G401 (cell line): Measurements from ENCODE around the gene APLP2. TPM values are rescaled to one million over a fixed set of nuclear protein-coding genes. Genes with fewer than 3 reads are reported as not detected.
"Not testable (repeated sequence)": the region's sequence is repeated elsewhere in the genome, so short reads cannot be mapped to it uniquely, and the experiment has no call there.

Experiments
- DNase-seq: peaks from one replicate; pipeline ENCODE4 v3.0.0-alpha.2; 2015; ENCODE audit warnings: low spot score
- in situ Hi-C: cut with HindIII; loops from 2 replicates; pipeline ENCODE4 v1.10.0; 2016; ENCODE audit warnings: low sequenced_read_pairs, mixed read lengths
- total RNA-seq: library from RNA; depleted of rRNA; stranded (reverse); fragments of >200 nt; shearing (Covaris generic); gene quantifications from 2 replicates; pipeline ENCODE4 v1.2.3, GENCODE V29; 2014; rRNA removed

Gene APLP2
- total RNA-seq = 217 and 237 TPM in 2 replicates

DNA sequence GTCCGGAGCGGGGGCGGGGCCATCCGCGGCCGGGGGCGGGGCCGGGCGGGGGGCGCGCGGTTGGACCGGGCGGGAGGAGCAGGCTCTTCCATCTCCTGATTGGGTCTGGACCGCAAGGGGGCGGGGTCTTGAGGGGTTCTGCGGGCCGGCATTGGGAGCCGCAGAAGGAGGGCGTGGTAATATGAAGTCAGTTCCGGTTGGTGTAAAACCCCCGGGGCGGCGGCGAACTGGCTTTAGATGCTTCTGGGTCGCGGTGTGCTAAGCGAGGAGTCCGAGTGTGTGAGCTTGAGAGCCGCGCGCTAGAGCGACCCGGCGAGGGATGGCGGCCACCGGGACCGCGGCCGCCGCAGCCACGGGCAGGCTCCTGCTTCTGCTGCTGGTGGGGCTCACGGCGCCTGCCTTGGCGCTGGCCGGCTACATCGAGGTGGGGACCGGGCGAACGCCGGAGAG lies at the start of gene APLP2:
Gene APLP2 (plus strand): TSS at position 236 of the 450 bp plus-strand sequence. CDS start 84 bp downstream, at position 320.
- DNase-seq = peak; percentile 100
- in situ Hi-C loops = no loop called here

DNA sequence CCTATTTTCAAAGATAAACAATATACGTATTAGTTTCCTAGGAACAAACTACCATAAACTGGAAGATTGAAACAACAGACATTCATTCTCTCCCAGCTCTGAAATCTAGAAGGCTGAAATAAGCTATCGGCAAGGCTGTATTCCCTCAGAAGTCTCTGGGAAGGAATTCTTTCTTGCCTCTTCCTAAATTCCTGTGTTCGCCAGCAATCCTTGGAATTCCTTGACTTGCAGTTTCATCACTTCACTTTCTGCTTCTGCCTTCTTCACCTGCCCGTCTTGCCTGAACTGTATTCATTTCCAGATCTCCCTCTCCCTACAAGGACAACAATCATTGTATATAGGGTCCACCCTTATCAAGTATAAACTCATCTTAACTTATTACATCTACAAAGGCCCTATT lies 49.4 kb upstream of the APLP2 start:
- in situ Hi-C loops = no loop called here
- DNase-seq = no peak

- in situ Hi-C loops, DNase-seq: not testable (repeated sequence)
Observed at GRCh38 chr11:130021606-130022005, 48.1 kb upstream of the APLP2 start.

DNA sequence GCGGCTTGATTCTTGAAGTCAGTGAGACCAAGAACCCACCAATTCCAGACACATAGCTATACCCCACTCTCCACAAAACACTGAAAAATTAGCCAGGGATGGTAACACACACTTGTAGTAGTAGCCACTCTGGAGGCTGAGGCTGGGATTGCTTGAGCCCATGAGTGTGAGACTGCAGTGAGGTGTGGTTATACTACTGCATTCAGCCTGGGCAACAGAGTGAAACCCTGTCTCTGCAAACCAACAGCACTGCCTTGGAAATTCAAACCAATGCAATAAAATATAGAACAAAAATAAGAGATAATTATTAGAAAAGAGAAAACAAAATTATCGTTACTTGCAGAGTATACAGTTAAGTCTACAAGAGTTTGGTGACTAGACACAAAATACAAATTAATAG lies 46.9 kb upstream of the APLP2 start:
- in situ Hi-C loops = no loop called here
- no peak for DNase-seq

DNA sequence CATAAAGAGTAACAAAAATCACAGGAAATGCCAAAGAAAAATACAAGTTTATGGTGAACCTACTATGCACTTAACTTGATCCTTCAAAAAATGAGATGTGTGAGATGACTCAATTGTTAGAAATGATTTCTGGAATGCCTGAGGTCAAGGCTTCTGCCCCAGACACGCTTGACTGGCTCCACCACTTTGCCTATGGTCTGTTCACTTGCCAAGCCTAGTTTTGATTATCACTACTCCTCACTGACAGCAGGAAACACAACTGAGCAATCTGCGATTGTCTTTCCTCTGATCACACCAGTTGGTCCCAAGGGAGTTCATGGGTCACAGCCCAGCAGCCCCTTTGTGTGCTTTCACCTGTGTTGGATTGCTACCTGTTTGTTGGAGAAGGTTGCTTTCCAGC lies 46.5 kb upstream of the APLP2 start:
- DNase-seq = no peak
- in situ Hi-C loops = no loop called here

DNA sequence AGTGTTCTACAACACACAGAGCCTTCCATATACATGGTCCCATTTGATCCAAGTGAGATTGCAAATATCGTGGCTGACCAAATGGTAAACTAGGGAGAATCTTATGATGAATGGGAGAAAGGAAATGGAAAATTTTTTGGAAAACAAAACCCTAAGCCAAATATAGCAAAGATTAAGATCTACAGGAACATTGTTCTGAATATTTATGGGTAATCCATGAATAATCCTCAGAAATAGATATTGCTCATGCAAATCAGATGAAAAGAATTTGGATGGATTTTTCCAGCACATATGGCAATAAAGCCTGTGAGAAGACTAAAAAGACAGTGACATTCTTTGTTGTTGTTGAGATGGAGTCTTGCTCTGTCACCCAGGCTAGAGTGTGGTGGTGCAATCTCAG lies 45.3 kb upstream of the APLP2 start:
- in situ Hi-C loops = no loop called here
- no peak for DNase-seq

- DNase-seq = no peak
- in situ Hi-C loops = no loop called here
Observed at GRCh38 chr11:130025371-130025770, 44.3 kb upstream of the APLP2 start.

- in situ Hi-C loops = no loop called here
- no peak for DNase-seq
Observed at GRCh38 chr11:130029137-130029536, 40.6 kb upstream of the APLP2 start.

- in situ Hi-C loops = no loop called here
- no peak for DNase-seq
Observed at GRCh38 chr11:130031056-130031455, 38.6 kb upstream of the APLP2 start.

GRCh38 chr11:130031945-130032344 lies 37.7 kb upstream of the APLP2 start:
- in situ Hi-C loops = no loop called here
- DNase-seq = no peak

DNA sequence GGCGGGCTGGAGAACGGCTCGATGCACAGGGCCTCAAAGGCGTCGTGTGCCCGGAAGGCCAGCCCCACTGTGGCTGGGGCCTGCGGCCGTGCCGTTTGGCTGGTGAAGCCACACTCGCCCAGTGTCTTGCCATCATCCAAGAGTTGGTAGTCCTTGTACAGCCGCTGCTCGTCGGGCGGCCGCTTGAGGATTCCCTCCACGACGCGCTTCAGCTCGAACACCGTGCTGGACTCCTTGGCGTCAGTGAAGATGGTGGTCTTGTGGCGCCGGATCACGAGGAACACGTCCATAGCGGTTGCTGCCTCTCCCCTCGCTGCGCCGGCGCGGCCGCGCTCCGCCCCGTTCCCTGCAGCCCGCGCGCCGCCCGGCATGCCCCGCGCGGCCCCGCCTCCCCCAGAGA lies 36.8 kb upstream of the APLP2 start:
- in situ Hi-C loops = no loop called here
- DNase-seq = no peak

DNA sequence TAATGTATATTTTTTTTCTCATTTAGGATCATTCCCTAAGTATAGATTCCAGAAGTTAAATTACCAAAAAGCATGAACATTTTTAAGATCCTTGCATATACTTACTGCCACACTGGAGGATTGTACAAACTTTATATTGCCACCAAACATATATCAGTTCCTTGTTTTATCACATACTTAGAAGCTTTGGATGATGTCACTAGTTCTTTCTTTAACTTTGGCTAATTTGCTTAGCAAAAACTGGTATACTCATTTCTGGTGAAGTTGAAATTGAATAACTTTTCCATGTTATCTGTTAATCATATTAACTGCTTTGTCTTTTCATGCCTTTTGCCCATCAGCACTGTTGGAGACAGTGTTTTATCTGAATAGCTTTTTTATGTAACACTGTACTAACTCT lies 35.5 kb upstream of the APLP2 start:
- in situ Hi-C loops = no loop called here
- no peak for DNase-seq

GRCh38 chr11:130037058-130037457 lies 32.6 kb upstream of the APLP2 start:
- DNase-seq = no peak
- in situ Hi-C loops = no loop called here

DNA sequence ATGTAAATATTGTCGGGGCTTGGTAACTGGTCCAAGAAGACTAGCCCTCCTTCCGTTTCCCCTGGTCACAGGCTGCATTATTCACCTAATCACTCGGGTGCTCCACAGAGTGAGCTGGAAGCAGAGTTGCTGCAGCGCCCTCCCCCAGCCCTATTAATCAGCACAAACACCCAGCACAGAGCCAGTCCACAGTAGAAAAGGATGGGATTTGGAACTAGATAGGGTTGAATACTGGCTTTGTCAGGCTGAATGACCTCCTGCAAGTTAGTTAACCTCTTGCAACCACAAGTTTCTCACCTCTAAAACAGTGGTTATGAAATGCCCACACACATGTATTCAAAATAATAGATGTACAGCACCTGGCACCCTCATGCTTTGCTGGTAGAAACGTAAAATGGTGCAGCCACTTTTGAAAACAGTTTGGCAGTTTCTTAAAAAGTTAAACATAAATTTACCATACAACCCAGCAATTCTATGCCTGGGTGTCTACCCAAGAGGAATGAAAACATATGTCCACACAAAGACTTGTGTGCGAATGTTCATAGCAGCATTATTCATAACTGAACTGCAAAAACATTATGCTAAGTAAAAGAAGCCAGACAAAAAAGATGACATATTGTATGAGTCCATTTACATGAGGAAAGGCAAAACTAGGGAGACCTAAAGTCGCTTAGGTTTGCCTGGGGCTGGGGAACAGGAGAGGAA lies 31.7 kb upstream of the APLP2 start:
- DNase-seq = no peak
- in situ Hi-C loops = no loop called here

GRCh38 chr11:130040281-130040940 lies 29.3 kb upstream of the APLP2 start:
- in situ Hi-C loops = no loop called here
- DNase-seq = no peak

DNA sequence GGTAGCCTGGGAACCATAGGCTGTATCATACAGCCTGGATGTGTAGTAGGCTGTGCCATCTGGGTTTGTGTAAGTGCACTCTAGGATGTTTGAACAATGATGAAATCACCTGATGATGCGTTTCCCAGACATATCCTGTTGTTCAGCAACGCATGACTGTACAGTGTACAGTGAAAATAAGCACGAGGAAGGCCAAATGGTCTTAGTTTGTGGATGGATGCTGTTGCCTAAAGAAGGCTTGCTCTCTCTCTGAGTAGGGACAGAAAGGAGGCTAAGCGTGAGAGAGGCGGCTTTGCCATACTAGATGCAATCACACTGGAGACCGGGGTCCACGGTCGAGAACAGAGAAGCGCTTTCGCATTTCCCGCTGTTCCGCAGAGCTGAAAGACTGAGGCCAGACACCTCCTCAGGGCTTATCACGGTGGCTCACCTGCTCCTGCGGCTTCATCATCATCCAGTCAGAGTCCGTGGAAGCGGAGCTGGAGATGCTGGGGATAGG lies 27.6 kb upstream of the APLP2 start:
- no peak for DNase-seq
- in situ Hi-C loops = no loop called here

GRCh38 chr11:130043575-130043974 lies 26.1 kb upstream of the APLP2 start:
- in situ Hi-C loops = no loop called here
- no peak for DNase-seq

- DNase-seq = no peak
- in situ Hi-C loops = no loop called here
Observed at GRCh38 chr11:130047141-130047540, 22.6 kb upstream of the APLP2 start.

DNA sequence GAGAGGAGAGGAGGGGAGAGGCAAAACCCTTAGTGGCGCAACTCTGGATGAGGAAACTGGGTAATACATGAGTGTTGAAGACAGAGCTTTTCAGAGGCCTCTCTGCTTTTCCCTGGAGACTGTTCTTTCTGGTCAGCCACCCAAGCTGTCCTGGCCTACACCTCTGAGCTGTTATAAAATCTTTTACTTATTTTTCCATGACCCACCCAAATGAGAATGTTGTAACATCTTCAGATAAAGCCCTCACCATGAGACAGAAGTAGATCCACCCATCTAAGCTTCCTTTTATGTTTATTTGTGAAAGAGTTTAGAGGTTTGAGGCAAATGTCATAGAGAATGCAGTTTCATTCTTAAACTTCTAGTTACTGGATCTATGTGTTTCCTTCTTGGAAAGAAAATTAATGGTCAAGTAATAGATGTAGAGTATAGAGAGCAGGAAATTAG lies 20.3 kb upstream of the APLP2 start:
- DNase-seq = no peak
- in situ Hi-C loops = no loop called here

- no peak for DNase-seq
- in situ Hi-C loops = no loop called here
Observed at GRCh38 chr11:130050257-130050656, 19.4 kb upstream of the APLP2 start.

DNA sequence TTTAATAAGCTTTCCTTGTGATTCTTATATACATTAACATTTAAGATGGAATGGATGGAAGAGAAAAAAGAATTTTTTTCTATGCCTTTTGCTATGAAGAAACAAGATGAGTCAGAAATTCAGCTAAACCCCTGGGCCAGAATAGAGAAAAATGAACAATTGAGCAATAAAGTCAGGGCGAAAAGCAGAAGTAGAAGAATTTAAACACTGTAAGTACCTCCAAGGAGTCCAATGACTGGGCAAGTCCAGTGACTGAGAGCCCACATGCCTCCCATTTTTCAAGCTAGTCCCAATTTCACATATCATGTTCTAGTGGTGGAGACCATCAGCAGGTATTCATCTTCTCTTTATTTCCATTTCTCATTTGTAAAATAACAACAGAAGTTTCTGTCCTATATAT lies 18.6 kb upstream of the APLP2 start:
- in situ Hi-C loops = no loop called here
- DNase-seq = no peak
